GM23248 (cell line): Measurements from ENCODE around the gene LRRC45.

Experiments used
- EZH2 ChIP-seq: fragments of 200-600 bp; sonication (generic); IDR thresholded peaks from 2 replicates; pipeline ENCODE4 v1.6.1; 2018; ENCODE audit warnings: antibody characterized with exemption, mild to moderate bottlenecking; ENCODE audit not compliant: insufficient read depth, poor library complexity, severe bottlenecking
- EZH2phosphoT487 ChIP-seq: fragments of 200-600 bp; sonication (generic); IDR thresholded peaks from 2 replicates; pipeline ENCODE4 v1.6.1; 2018; ENCODE audit warnings: antibody characterized with exemption, moderate library complexity, mild to moderate bottlenecking, low read depth; ENCODE audit not compliant: insufficient read depth

DNA sequence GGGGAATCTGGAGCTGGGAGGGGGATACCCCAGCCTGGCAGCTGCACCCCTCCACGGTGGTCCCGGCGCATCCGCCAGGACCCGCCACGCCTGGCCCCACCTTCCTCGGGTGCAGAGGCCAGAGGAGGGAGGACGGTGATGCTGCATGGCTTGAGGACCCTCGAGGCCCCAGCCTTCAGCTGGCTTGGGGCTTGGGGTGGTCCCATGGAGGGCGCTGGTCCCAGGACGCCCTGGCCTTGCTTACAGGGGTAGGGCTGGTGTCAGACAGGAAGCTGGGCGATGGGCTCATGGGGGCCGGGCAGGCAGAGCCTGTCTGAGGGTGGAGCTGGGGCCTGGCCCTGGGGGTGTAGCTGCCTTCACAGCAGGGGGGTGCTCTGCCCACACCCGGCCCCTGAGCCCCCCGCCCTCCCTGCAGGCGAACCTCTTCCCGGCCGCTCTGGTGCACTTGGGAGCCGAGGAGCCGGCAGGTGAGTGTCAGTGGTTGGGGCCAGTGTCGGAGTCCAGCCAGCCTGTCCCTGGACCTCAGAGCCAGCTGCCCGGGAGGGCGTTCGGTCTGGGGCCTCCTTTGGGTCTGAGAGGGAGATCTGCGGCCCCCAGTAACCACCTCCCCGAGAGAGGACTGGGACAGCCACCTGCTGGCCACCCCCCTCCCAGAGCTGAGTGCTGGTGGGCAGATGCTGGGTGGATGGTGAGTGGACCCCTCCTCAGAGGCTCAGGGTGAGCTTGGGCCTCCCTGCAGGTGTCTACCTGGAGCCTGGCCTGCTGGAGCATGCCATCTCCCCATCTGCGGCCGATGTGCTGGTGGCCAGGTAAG is 6.8 kb upstream of the LRRC45 start:
- TF ChIP-seq EZH2, result no peak
- no peak for TF ChIP-seq EZH2phosphoT487
